Measurements from ENCODE around the gene SCN8A.
"Not testable (repeated sequence)": the region's sequence is repeated elsewhere in the genome, so short reads cannot be mapped to it uniquely, and the experiment has no call there.

The SCN8A gene

DNA sequence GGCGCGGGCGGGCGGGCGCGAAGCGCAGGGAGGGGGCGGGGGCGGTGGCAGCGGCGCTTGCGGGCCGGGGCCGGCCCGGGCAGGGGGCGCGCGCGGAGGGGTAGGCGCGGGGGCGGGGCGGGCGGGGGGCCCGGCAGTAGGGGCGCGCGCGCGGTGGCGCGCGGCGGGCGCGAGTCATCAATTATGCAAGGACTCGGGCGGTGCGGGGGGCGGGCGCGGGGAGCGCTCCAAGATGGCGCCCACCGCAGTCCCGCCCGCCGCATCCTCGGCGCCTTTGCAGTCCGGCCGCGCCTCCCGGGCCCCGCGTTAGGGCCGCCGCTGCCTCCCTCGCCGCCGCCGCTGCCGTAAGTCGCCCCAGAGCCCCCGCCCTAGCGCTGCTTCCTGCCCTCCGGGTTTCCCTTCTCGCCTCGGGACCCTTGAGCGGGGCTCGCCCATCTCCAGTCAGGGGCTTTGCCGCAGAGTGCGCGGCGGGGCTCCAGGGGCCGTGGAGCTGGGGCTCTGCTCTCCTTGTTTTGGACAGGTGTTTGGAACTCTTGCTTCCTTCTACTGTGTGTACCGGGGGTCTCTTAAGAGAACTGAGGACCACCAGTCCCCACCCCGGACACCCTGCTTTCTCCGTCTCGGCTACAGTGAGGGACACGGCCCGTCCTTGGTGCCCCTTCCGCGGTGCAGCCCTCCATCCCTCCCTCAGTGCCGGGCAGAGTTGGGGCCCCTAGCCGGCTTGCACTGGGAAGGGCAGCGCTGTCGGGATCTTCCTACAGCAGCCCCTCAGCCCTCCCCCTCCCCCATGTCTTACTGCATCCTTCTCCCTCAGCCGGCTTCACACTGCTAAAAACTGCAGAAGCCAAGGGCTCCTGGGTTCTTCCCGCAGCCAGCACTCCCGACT, at the start of gene SCN8A:
SCN8A (plus strand) TSS at position 218 of the 886 bp plus-strand sequence. CDS start 71,585 bp downstream, outside the sequence.
- peak; percentile 73 for DNase-seq (ENCODE audit: low spot score)

DNA sequence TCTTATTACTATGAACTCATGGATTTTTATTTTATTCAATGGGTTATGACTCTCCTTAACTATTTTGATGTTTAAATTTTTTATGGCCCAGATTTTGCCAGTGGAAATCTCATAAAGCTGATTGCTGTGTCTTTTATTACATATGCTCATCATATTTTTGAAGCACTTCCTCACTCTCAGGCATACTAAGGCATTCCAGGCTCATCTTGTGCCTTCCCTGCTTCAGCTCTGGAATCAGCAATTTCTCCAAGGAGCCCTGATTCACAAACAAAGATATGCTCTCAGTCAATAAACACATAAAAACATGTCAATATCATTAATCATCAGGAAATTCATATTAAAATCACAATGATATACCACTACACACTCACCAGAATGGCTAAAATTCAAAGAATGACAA, 44.9 kb upstream of the SCN8A start:
- no peak for DNase-seq (ENCODE audit: low spot score)

DNA sequence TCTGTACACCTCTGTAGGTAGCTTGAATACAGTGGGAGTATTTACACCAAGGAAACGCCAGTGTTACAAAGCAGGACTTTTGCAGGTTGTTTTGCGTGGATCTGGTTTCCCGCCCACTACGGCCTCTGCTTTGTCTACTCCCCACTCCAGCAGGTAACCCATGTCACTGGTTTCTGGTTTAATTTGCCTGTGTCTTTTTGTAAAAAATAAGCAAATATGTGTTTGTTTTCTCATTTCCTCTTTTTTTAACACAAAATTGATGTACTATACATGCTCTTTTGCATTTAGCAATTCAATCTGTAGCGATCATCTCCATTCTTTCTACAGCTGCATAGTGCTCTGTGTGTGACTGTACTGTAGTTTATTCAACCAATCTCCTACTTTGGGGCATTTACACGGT, 43.4 kb upstream of the SCN8A start:
- DNase-seq (ENCODE audit: low spot score) = no peak

DNA sequence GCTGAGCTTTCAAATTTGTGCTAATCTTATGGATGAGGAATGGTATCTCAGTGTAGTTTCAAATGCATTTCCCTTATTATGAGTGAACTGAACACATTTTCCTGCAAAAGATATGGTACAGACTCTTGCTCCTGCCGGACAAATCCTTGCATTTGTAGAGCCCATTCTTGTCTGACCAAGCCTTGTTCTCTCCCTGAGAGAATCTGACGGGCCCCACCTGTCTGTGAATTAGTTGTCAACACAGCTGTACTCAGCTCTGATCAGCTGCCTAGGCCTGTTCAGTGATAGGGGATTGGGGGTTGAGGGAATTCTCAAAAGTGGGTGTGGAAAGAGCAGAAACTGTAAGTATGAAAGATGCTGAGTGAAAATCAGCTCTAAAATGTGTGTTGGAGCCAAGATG, 42.8 kb upstream of the SCN8A start:
- DNase-seq (ENCODE audit: low spot score) = no peak

DNA sequence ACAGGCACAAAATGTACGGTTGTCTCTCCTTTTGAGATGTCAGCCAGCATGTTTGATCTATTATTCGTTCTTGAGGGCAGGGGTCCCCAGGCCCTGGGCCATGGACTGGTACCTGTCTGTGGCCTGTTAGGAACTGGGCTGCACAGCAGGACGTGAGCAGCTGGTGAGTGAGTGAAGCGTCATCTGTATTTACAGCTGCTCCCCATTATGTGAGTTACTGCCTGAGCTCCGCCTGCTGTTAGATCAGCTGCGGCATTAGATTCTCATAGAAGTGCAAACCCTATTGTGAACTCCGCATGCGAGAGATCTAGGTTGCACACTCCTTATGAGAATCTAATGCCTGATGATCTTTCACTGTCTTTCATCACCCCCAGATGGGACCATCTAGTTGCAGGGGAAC, 41.4 kb upstream of the SCN8A start:
- DNase-seq (ENCODE audit: low spot score) = no peak

DNA sequence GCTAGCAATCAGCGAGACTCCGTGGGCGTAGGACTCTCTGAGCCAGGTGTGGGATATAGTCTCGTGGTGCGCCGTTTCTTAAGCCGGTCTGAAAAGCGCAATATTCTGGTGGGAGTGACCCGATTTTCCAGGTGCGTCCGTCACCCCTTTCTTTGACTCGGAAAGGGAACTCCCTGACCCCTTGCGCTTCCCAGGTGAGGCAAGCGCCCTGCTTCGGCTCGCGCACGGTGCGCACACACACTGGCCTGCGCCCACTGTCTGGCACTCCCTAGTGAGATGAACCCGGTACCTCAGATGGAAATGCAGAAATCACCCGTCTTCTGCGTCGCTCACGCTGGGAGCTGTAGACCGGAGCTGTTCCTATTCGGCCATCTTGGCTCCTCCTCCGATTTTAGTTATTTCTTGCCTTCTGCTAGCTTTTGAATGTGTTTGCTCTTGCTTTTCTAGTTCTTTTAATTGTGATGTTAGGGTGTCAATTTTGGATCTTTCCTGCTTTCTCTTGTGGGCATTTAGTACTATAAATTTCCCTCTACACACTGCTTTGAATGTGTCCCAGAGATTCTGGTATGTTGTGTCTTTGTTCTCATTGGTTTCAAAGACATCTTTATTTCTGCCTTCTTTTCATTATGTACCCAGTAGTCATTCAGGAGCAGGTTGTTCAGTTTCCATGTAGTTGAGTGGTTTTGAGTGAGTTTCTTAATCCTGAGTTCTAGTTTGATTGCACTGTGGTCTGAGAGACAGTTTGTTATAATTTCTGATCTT, 22.6 kb upstream of the SCN8A start:
- DNase-seq (ENCODE audit: low spot score) = not testable (repeated sequence)

DNA sequence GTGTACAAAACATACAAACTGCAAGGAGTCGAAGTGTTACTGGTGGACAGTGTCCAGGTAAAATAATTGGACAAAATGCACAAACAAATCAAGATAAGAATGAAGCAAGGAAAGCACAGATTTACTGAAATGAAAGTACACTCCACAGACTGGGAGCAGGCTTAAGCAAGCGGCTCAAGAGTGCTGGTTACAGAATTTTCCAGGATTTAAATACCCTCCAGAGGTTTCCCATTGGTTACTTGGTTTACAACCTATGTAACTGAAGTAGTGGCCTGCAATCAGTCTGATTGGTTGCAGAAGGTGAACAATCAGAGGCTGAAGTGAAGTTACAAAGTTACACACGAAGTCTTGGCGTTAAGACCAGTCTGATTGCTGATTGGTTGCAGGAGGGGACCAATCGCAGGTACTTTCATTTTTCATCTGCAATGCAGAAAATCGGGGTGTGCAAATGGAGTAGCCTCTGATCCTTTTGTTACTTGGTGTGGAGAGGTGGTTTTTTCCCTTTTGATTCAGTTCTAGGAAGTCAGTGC, 11.6 kb upstream of the SCN8A start:
- no peak for DNase-seq (ENCODE audit: low spot score)

DNA sequence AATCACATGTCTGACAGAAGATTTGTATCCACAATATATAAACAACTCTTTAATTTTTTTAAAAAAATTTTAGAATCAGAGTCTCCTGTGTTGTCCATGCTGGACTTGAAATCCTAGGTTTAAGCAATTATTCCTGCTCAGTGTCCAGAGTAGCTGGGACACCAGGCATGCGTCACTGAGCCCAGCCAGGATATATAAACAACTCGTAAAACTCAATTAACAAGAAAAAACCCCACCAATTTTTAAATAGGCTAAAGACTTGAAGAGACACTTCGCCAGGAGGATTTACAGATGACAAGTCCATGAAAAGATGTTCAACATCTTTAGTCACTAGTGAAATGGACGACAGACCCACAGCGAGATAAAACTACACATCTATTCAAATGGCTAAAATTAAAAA, 2.0 kb upstream of the SCN8A start:
- DNase-seq (ENCODE audit: low spot score) = no peak

DNA sequence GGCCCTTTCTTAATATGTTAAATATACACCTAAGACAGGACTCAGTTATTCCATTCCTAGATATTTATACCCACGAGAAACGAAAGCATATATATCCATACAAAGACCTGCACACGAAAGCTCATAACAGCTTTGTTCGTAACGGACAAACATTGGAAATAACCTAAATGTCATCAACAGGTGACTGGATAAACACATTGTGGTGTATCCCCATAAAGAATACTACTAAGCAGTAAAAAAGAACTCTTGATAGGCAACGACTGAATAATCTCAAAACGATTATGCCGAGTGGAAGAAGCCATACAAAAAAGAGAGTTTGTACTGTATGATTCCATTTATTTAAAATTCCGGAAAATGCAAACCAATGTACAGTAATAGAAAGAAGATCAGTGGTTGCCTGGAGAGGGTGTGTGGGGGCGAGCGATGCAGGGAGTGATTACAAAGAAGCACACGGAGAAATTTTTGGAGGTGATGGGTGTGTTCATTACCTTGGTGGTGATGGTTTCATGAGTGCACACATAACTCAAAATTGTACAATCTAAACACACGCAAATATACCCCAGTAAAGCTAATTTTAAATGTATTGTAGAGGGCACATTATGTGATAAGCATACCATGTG, 1.4 kb upstream of the SCN8A start:
- no peak for DNase-seq (ENCODE audit: low spot score)

DNA sequence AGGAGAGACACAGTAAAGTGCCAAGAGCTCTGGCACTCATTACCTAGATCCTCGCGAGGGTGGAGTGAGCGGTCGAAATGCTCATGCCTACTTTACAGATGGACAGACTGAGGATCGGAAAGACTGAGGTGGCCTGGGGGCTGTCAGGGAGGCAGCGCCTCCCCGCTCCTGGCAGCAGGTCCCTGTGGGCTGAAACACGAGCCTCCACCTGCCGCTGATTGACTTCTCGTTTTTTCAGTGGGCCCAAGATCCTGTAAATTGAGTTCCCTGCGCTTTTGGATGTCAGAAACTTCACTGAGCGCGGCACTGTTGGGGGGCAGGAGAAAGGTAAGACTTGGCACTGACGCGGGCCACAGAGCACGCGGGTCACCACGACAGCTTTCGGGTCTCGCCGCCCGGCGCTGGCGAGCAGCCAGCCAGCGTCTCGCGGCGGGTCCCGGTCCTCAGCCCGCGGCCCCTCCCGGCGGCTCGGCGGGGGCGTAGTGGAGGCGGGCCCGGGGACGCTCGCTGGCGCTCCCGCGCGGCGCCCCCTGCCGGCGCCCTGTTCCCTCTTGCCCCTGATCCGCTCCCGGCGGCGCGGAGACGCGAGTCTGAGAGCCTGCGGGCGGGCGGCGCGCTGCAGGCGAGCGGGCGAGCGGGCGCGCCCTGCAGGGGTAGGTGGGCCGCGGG, 552 bp upstream of the SCN8A start:
- peak; percentile 88 for DNase-seq (ENCODE audit: low spot score)

DNA sequence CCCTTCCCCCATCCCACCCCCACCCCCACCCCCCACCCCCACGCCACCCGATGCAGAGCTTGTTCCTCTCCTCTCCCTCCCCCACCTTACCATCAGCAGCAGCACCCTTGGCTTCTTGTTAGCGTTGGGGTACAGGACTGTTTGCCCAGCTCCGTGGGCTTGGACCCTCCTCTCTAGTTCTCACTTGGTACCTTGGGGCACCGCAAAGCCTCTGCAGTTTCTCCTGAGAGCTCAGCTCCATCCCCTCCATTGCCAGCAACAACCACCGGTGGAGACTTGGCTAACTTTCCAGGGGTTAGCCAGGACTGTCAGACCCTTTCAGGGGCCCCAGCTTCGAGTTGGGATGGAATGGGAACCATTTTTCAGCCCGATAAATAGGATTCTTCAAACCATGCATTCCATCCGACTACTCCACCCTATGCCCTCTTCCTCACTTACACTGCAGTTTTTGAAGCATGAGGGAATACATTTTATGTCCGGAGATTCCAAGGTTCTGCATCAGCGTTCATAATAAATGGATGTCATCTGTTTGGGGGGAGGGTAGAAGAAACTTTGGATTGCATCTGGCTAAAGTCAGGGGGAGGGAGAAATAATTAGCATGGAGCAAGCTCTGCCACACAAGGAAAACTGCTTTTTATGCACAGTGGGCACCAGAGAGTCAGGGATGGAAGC, 1.1 kb downstream of the SCN8A start:
- peak; percentile 64 for DNase-seq (ENCODE audit: low spot score)

DNA sequence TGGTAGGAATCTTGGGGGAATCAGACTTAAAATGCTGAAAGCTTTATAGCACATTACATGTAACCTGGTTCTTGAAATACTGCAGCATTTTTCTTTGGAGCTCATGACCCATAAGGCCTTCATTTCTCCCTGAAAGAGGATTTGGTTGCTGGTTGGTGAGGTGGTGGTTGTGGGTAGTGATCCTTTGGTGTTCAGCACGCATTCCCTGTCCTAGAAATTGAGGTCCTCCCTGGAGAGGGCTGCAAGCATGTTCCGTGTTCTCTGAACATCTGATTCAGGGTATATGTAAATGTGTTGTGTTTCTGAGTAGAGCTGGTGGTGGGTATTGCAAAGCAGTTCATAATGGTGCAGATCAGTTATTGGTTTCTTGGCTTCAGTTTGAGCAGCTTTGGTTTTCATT, 2.0 kb downstream of the SCN8A start:
- no peak for DNase-seq (ENCODE audit: low spot score)

DNA sequence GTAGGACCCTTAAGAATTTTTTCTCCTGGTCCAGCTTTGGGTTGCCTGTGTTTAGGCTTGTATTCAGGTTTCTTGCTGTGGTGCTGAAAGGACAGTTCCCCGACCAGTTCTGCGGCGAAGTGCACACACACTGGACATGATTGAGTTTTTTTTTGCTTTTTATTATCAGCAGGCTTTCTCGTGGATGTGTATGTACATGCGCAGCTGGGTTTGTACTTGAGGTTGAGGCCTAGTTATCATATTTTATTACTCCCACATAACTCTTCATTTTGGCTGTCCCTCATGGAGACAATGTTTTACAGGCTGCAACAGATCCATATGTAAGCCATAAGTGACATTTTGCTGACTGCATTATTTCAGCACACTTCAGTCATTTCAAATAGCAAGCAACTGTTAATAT, 2.5 kb downstream of the SCN8A start:
- peak; percentile 49 for DNase-seq (ENCODE audit: low spot score)

DNA sequence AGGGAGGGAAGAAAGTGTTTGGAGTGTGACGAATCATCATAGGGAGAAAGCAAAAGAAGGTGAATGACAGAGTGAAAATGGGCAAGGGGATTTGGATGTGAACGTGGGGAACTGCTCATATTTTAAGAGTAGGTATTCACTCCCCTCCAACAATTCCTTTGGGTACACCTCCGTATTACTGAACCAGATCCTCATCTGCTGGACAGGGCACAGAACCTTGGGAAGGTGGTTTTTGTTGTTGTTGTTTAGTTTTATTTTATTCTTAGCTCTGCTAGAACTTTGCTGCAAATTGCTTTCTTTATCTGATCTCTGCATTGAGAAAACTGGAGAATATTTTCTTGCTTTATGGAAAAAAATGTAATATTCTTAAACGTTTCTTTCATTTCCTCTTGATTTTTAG, 7.1 kb downstream of the SCN8A start:
- DNase-seq (ENCODE audit: low spot score) = no peak

DNA sequence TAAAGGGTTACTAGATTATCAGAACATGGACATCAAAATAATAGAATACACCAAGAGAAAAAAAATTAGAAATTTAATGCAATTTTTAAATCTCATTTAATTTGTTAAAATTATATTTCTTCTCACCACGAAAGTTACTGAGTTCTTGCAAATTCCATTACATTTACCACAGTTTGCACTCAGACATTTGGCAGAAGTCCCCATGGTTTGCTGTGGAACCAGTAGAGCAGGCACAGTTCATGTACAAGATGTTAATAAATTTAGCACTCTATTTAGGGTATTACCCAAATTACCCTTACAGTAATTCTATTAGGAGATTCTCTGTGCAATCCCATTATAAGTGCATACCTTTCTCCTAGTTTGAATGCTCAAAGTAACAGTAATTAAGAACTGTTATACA, 9.7 kb downstream of the SCN8A start:
- DNase-seq (ENCODE audit: low spot score) = no peak

DNA sequence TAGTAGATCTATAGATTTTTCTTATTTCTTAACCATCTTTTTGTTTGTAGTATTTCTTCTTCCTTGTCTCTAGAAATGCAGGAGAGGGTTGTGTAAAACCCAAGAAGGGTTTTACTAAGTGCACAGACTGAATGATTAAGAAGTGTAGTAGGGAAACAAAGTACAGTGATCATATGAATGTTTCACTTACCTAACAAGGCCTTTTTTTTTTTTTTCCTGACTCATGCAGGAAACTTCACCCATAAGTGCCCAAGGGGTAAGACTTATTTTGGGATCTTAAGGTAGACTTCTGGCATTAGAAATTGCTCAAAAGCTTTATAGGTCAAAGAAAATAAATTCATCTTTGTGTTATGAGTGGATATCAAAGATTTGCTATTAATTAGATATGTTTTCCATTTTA, 10.2 kb downstream of the SCN8A start:
- no peak for DNase-seq (ENCODE audit: low spot score)

DNA sequence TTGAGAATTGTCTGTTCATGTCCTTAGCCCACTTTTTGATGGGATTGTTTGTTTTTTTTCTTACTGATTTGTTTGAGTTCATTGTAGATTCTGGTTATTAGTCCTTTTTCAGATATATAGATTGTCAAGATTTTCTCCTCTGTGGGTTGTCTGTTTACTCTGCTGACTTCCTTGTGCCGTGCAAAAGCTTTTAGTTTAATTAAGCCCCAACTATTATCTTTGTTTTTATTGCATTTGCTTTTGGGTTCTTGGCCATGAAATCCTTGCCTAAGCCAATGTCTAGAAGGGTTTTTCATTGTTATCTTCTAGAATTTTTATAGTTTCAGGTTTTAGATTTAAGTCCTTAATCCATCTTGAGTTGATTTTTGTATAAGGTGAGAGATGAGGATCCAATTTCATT, 14.9 kb downstream of the SCN8A start:
- not testable (repeated sequence) for DNase-seq (ENCODE audit: low spot score)

DNA sequence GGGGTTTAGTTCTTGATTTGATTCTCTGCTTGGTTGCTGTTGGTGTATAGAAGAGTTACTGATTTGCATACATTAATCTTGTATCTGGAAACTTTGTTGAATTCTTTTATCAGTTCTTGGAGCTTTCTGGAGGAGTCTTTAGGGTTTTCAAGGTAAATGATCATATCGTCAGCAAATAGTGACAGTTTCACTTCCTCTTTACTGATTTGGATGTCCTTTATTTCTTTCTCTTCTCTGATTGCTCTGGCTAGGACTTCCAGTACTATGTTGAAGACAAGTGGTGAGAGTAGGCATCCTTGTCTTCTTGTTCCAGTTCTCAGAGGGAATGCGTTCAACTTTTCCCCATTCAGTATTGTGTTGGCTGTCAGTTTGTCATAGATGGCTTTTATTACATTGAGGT, 16.2 kb downstream of the SCN8A start:
- not testable (repeated sequence) for DNase-seq (ENCODE audit: low spot score)

DNA sequence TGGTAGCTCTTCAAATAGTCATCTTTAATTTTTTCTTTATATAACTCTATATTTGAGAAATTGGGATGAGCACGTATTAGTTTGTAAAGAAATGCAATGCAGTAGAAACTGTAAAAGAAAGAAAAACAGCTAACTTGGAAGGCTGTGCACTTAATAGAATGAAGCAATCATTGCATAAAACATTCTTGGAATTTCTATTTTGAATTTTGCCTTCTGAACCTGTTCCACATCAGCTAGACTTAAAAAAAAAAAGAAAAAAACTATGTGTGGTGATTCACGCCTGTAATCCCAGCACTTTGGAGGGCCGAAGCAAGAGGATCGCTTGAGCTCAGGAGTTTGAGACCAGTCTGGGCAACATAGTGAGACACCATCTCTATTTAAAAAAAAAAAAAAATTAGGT, 29.4 kb downstream of the SCN8A start:
- DNase-seq (ENCODE audit: low spot score) = peak; percentile 24

DNA sequence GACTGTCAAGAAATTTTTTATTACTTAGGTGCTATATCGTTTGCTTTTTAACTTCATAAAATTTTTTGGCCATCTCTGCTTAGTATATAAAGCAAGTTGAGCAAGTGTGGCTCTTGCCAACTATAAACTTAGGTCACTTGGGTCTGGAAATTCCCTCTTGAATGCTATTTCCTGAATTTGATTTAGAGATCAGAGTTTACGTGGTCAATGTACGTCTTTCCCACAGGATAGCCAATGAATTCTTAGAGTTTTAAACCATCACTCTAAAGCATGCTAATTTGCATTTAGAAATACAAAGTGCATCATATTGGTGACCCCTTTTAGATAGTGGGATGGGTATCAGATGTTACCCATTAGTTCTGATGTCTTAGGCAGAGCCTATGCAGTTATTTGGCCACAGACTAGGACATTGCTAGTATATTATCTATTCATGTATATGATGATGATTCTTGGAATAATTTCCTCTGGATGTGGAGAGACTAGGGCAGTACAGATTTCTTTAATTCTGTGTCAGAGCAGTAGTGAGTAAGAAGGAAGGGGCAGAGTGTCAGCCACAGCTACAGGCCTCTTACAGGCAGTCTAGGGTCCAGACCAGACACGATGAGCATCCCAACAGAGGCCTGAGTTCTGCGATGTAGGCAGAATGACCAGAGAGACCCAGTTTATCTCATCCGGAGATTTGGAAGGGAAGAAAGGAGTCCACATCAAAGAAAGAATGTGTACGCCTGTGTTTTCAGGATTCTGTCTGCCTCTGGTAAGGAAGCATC, 30.3 kb downstream of the SCN8A start:
- no peak for DNase-seq (ENCODE audit: low spot score)

DNA sequence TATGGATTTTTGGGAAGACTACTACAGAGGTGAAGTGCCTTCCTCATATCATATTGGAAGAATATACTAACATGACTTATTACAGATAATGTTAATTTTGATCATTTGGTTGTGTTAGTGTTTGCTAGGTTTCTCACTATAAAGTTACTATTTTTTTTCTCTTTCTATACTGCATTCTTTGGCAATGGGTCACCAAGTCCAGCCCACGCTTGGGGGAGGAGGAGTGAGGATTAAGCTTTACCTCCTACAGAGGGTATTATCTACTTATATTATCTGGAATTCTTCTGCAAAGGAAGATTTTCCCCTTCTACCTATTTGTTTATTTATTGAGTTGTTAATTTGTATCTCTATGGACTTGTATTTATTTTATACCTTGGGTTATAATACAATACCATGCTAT, 31.5 kb downstream of the SCN8A start:
- peak; percentile 57 for DNase-seq (ENCODE audit: low spot score)
